Germinal center (tissue), 1 donor: ENCODE results near the gene RFC3.
"Not testable (repeated sequence)": the region's sequence is repeated elsewhere in the genome, so short reads cannot be mapped to it uniquely, and the experiment has no call there.

ENCODE experiments used
- DNase-seq: peaks from one replicate; pipeline ENCODE4 v3.0.0; 2012; ENCODE audit warnings: mixed read lengths, low spot score

Gene RFC3

GRCh38 chr13:33817901-33818706 lies at the start of gene RFC3:
RFC3 (plus strand) TSS chr13:33818149; CDS start chr13:33818179, 30 bp downstream.
- DNase-seq = peak; percentile 84

- no peak for DNase-seq
Measured at GRCh38 chr13:33771296-33771695, 46.7 kb upstream of the RFC3 start.

- no peak for DNase-seq
Measured at GRCh38 chr13:33773790-33774462, 44.0 kb upstream of the RFC3 start.

- no peak for DNase-seq
Measured at GRCh38 chr13:33775339-33776108, 42.4 kb upstream of the RFC3 start.

- no peak for DNase-seq
Measured at GRCh38 chr13:33776239-33776881, 41.6 kb upstream of the RFC3 start.

- no peak for DNase-seq
Measured at GRCh38 chr13:33782631-33783030, 35.3 kb upstream of the RFC3 start.

GRCh38 chr13:33783212-33783611 lies 34.7 kb upstream of the RFC3 start:
- DNase-seq = not testable (repeated sequence)

- no peak for DNase-seq
Measured at GRCh38 chr13:33784738-33785137, 33.2 kb upstream of the RFC3 start.

GRCh38 chr13:33785384-33785783 lies 32.6 kb upstream of the RFC3 start:
- no peak for DNase-seq

GRCh38 chr13:33787051-33787591 lies 30.8 kb upstream of the RFC3 start:
- DNase-seq = peak; percentile 14

- DNase-seq = no peak
Measured at GRCh38 chr13:33789066-33789606, 28.8 kb upstream of the RFC3 start.

- no peak for DNase-seq
Measured at GRCh38 chr13:33789739-33790138, 28.2 kb upstream of the RFC3 start.

GRCh38 chr13:33793726-33794125 lies 24.2 kb upstream of the RFC3 start:
- DNase-seq = no peak

- no peak for DNase-seq
Measured at GRCh38 chr13:33794576-33794975, 23.4 kb upstream of the RFC3 start.

GRCh38 chr13:33796095-33796494 lies 21.9 kb upstream of the RFC3 start:
- DNase-seq = no peak

GRCh38 chr13:33797622-33798021 lies 20.3 kb upstream of the RFC3 start:
- DNase-seq = no peak

GRCh38 chr13:33798023-33798422 lies 19.9 kb upstream of the RFC3 start:
- no peak for DNase-seq

- peak; percentile 9 for DNase-seq
Measured at GRCh38 chr13:33799950-33800592, 17.9 kb upstream of the RFC3 start.

- no peak for DNase-seq
Measured at GRCh38 chr13:33800646-33801186, 17.2 kb upstream of the RFC3 start.

GRCh38 chr13:33806470-33807248 lies 11.3 kb upstream of the RFC3 start:
- DNase-seq = peak; percentile 38
